ENCODE results near the gene NTM.

DNA sequence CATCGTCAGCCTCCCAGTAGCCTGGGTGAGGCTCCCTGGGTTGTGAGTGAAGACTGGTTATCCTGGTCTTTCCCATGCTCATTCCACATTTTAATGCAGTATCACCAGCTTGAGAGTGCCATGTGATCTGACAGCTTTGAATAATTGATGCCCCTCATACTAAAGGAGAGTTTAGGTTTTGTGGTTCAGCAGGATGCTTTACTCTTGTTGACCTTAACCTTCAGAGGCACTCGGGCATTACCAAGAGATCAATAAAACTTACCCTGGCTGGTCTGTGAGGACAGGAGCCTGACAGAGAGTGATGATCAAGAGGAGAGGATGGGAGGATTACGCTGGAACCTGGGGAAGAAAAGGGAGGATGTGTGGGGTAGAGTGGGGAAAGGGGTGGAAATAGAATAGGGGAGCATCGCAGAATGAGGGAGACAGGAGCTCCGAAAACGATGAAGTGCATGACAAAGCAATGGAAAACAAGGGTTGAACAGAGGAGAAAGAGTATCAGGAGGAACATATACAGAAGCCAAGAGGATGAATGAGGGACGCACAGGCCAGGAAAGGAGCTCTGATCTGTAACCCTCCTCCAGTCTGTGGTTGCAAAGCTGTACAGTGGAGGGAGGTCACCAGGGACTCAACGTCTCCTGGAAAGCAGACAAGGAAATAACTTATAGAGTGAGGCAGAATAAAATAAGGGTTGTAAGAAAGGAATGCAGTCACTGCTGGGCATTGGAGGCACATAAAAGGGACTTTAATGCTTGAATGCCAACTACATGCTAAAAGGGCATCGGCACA is 594.5 kb downstream of the NTM start:
- no peak for TF ChIP-seq CTCF (IDR thresholded peaks at IDR 0.05; ENCODE audit: low read depth, low read length, poor library complexity, severe bottlenecking)
- no peak for TF ChIP-seq EZH2phosphoT487 (IDR thresholded peaks at IDR 0.05; ENCODE audit: borderline replicate concordance, low read length)
